Breast epithelium (tissue), 3 donors: Measurements from ENCODE around the gene NAALADL2.

Experiments used
- CTCF ChIP-seq, 3 donors: fragments of 450-650 bp; IDR thresholded peaks; one replicate each; pipeline ENCODE4 v1.5.1; 2016 to 2017; ENCODE audit warnings: antibody characterized with exemption in 3 of 3, mild to moderate bottlenecking in 3 of 3, moderate library complexity in 3 of 3
- POLR2A ChIP-seq: fragments of 450-650 bp; IDR thresholded peaks from one replicate; pipeline ENCODE4 v1.6.1; 2016; ENCODE audit warnings: antibody characterized with exemption, mild to moderate bottlenecking, moderate library complexity

GRCh38 chr3:175651716-175652115, 792.6 kb downstream of the NAALADL2 start:
- no peak for TF ChIP-seq CTCF (IDR thresholded peaks at IDR 0.05)
- no peak for TF ChIP-seq POLR2A
